Activated CD4-positive, alpha-beta T cell treated with anti-CD3 and anti-CD28 coated beads, Interleukin-2, amount 50 U/mL, for 4 hours (primary cell): ENCODE measurements around the gene PODXL2.
"Not testable (repeated sequence)": the region's sequence is repeated elsewhere in the genome, so short reads cannot be mapped to it uniquely, and the experiment has no call there.

Experiments used
- DNase-seq, 2 experiments: peaks; one replicate each; pipeline ENCODE4 v3.0.0-alpha.2; 2020

Gene PODXL2

GRCh38 chr3:127628788-127629466 is at the start of gene PODXL2:
TSS of gene PODXL2 (plus strand) at chr3:127629185. CDS start at chr3:127629220, 35 bp downstream.
- DNase-seq, result peak; percentile 18 to 21

GRCh38 chr3:127580327-127581060 is 48.5 kb upstream of the PODXL2 start:
- no peak for DNase-seq

GRCh38 chr3:127584734-127585133 is 44.3 kb upstream of the PODXL2 start:
- DNase-seq, result no peak

- no peak for DNase-seq
Observed at GRCh38 chr3:127585163-127585812, 43.7 kb upstream of the PODXL2 start.

- no peak for DNase-seq
Observed at GRCh38 chr3:127585813-127586413, 43.1 kb upstream of the PODXL2 start.

GRCh38 chr3:127587876-127588275 is 41.1 kb upstream of the PODXL2 start:
- no peak for DNase-seq

- no peak for DNase-seq
Observed at GRCh38 chr3:127588806-127589577, 40.0 kb upstream of the PODXL2 start.

- DNase-seq, result no peak
Observed at GRCh38 chr3:127589600-127590281, 39.2 kb upstream of the PODXL2 start.

GRCh38 chr3:127590282-127590592 is 38.7 kb upstream of the PODXL2 start:
- DNase-seq, result no peak

GRCh38 chr3:127590593-127591465 is 38.2 kb upstream of the PODXL2 start, which contains the start of gene TPRA1:
TSS of gene TPRA1 (minus strand) at chr3:127590733. CDS start at chr3:127580146, 10,587 bp downstream.
- peak; percentile 76 to 79 for DNase-seq

GRCh38 chr3:127593178-127593577 is 35.8 kb upstream of the PODXL2 start:
- DNase-seq, result no peak

- no peak for DNase-seq
Observed at GRCh38 chr3:127595303-127595702, 33.7 kb upstream of the PODXL2 start.

- no peak for DNase-seq
Observed at GRCh38 chr3:127597020-127597771, 31.8 kb upstream of the PODXL2 start.

GRCh38 chr3:127598841-127599570 is 30.0 kb upstream of the PODXL2 start:
- DNase-seq, result no peak

GRCh38 chr3:127600749-127601456 is 28.1 kb upstream of the PODXL2 start:
- DNase-seq, result no peak

GRCh38 chr3:127604035-127604434 is 24.9 kb upstream of the PODXL2 start:
- no peak for DNase-seq

- no peak for DNase-seq
Observed at GRCh38 chr3:127604546-127605165, 24.3 kb upstream of the PODXL2 start.

- not testable (repeated sequence) for DNase-seq
Observed at GRCh38 chr3:127605547-127605946, 23.4 kb upstream of the PODXL2 start.
